Keratinocyte (primary cell): ENCODE measurements around the gene TMOD3.

Experiments used
- EZH2 ChIP-seq: IDR thresholded peaks from one replicate; pipeline ENCODE4 v1.6.1; 2012; ENCODE audit warnings: inconsistent platforms, mild to moderate bottlenecking, low read length, moderate library complexity
- TF ChIP-seq, protein P1 (sequence below), 3 experiments: IDR thresholded peaks in 1 of 3; conservative IDR thresholded peaks in 1 of 3; optimal IDR thresholded peaks in 1 of 3; 2 replicates in 2 of 3; 3 replicates in 1 of 3; pipeline versions ENCODE3 to v1.5.1; 2011; ENCODE audit warnings: low read length in 3 of 3, mild to moderate bottlenecking in 3 of 3, moderate library complexity in 2 of 3, control low read depth in 1 of 3, inconsistent platforms in 1 of 3; ENCODE audit not compliant: insufficient read depth in 2 of 3; ENCODE audit errors: extremely low read depth in 1 of 3

DNA sequence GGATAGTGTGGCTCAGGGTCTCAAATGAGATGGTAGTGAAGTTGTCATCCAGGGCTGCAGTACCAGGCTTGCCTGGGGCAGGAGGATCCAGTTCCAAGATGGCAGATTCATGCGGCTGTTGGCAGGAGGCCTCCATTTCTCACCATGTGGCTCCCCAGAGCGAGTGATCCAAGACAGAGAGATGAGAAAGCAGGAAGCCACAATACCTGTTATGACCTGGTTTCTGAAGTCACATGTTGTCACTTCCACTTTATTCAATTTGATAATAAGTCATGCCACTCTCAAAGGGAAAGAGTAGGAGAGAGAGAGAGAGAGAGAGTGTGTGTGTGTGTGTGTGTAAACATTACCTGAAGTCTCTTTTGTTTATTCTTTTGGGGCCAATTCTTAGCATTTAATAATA lies 47.9 kb upstream of the TMOD3 start:
- TF ChIP-seq, protein P1, sequence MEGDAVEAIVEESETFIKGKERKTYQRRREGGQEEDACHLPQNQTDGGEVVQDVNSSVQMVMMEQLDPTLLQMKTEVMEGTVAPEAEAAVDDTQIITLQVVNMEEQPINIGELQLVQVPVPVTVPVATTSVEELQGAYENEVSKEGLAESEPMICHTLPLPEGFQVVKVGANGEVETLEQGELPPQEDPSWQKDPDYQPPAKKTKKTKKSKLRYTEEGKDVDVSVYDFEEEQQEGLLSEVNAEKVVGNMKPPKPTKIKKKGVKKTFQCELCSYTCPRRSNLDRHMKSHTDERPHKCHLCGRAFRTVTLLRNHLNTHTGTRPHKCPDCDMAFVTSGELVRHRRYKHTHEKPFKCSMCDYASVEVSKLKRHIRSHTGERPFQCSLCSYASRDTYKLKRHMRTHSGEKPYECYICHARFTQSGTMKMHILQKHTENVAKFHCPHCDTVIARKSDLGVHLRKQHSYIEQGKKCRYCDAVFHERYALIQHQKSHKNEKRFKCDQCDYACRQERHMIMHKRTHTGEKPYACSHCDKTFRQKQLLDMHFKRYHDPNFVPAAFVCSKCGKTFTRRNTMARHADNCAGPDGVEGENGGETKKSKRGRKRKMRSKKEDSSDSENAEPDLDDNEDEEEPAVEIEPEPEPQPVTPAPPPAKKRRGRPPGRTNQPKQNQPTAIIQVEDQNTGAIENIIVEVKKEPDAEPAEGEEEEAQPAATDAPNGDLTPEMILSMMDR (optimal IDR thresholded peaks at IDR 0.05 in 1 of 3, IDR thresholded peaks at IDR 0.05 in 1 of 3, conservative IDR thresholded peaks at IDR 0.05 in 1 of 3; ENCODE audit: extremely low read depth in 1 of 3, insufficient read depth in 2 of 3, low read length in 3 of 3), result no peak
- no peak for TF ChIP-seq EZH2
